ENCODE data around the gene TERC.
"Not testable (repeated sequence)": the region's sequence is repeated elsewhere in the genome, so short reads cannot be mapped to it uniquely, and the experiment has no call there.

Gene TERC

DNA sequence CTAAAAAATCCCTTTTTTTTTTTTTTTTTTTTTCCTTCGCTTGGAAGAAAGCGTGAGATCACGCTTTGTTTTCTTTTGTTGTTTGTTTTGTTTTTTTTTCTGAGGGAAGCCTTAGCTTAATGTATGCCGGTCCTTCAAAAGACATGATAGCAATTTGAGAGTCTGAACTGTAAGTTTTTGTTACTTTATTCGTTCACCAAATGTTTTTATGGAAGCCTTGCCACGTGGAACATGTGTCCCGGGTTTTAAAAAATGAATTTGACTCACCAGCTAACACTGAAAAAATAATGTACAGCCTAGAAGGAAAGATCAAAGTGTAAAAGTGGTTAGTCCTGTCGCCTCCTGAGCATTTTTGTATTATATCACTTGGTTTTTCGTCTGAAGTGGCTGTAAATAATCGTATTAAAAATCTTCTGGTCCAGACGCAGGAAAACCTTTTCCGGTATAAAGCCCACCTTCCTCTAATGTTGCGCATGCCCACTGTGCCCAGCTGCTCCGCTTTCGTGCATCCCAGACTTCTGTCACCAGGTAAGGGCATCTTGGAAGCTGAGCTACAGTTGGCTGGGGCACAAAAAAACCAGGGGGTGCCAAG, 7.5 kb upstream of the TERC start:
- peak overlapping the region; percentile 97 for H3K27ac ChIP-seq
- DNase-seq (ENCODE audit: low read depth, low spot score) = no peak

DNA sequence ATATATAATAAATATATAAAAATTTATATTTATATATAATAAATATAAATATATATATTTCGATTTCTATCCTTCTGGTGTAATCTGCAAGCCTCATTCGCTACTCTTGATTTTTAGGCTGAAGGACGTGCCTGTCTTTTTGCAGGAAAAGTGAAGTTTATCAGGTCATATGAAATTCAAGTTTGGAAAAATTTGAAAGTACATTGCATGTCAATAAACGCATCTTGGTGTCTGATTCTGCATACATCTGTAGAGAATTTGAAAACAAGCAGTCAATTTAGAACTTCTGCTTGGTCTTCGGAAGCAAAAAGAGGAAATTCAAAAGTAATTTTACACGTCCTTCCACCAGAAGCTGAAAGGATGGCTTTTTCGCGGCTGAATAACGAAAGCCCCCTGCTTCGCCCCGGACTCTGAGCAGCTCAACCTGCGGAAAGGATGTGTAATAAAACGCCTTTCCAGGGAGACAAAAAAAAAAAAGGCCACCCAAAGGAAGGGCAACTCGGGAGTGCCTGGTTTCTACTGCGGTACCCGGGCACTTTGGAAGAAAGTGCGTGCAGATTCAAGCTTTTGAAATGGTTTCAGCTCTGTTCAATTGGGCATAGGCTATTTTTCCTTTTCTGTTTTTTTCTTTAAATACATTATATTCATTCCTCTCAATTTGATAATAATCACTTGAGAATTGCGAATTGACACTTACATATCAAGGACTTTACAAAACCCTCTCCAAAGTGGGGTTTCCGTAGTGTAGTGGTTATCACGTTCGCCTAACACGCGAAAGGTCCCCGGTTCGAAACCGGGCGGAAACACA, 6.8 kb upstream of the TERC start:
- DNase-seq (ENCODE audit: low read depth, low spot score) = no peak
- peak overlapping the region; percentile 97 for H3K27ac ChIP-seq

DNA sequence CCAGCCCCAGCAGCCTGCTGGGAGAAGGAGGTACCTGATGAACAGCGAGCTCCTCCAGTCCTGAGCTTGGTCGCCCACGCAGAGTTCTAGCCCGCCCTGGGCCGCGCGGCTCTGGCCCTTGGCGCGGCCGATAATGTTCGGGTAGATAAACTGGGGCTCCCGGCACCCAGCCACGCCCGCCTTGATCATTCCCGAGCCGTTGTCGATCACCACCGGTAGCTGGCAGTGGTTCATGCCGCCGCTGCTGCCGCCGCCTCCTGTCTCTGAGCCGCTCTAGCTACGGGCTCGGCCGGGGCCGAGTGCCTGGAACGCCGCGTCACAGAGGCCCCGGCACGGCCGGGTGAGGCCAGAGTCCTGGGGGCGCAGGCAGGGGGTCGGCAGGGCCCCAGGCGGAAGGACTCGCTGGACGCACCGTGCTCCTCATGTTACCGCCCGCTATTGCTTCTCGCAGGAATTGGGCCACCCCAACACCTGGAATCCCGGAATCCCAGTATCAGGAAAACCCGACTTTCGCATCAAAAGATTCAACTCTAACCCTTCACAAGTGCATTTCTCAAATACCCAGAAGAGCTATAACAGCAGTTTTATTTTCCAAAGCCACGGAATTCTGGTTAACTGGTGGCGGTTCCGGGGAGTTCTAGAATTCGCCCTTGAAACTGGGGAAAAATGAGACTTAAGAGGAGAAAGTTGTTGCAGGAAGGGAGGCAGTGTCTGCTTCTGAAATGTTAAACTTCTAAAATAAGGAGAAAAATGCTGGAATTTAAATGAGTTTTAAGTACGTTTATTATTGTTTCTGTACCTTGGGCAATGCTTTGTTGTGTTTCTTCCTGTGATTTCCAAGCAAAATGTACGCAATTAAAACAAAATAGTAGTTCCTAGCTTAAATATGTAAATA, 4.7 kb upstream of the TERC start, which contains the start of gene ACTRT3:
Gene ACTRT3 (minus strand): TSS at position 275 of the 895 bp plus-strand sequence. CDS start 41 bp downstream, at position 234.
- H3K27ac ChIP-seq = peak within 1 kb of the TSS; percentile 72
- no peak for DNase-seq (ENCODE audit: low read depth, low spot score)

DNA sequence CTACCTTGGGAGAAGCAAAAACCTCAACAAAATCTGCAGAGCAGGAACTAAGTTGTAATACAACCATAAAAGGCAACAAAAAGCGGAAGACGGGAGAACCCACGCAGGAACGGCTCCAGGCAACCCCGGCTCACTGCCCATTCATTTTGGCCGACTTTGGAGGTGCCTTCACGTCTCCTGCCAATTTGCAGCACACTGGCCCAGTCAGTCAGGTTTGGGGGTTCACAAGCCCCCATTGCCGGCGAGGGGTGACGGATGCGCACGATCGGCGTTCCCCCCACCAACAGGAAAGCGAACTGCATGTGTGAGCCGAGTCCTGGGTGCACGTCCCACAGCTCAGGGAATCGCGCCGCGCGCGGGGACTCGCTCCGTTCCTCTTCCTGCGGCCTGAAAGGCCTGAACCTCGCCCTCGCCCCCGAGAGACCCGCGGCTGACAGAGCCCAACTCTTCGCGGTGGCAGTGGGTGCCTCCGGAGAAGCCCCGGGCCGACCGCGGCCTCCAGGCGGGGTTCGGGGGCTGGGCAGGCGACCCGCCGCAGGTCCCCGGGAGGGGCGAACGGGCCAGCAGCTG, 463 bp downstream of the TERC start:
- DNase-seq (ENCODE audit: low read depth, low spot score) = no peak
- peak overlapping the region; percentile 91 for H3K27ac ChIP-seq

DNA sequence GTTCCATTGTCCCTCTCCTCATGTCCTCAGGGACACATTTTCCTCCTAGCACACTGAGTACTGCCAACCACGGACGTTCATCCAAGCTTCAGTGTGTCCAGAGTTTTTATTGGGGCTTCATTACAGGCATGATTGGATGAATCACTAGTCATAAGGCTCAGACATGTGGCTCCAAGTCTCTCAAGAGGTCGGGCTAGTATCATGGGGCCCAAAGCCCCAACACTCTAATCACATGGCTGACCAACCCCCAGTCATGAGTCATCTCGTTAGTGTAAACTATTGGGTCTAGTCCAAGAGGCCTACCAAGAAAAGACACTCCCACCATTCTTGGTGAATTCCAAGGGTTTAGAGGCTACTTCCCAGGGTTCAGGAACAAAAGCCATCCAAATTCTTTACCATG, 4.4 kb downstream of the TERC start:
- no peak for DNase-seq (ENCODE audit: low read depth, low spot score)
- H3K27ac ChIP-seq = peak overlapping the region; percentile 90

DNA sequence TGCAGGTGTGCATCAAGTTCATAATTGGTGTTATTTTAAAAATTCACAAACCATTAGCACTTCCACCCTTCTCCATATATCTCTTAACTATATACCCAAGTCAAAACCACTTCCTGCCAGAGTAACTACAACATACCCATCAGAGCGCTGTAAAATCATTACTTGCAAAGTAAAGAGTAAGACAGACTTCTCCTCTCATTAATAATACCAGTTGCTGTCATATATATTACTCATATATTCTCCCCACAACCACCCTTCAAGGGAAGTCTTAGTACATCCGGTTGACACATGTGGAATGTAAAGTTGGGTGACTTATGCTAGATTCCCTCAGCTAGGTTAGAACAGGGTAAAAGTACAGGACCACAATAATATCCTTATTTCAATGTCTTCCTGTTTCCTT, 5.6 kb downstream of the TERC start:
- H3K27ac ChIP-seq = peak overlapping the region; percentile 90
- DNase-seq (ENCODE audit: low read depth, low spot score) = peak; percentile 74

DNA sequence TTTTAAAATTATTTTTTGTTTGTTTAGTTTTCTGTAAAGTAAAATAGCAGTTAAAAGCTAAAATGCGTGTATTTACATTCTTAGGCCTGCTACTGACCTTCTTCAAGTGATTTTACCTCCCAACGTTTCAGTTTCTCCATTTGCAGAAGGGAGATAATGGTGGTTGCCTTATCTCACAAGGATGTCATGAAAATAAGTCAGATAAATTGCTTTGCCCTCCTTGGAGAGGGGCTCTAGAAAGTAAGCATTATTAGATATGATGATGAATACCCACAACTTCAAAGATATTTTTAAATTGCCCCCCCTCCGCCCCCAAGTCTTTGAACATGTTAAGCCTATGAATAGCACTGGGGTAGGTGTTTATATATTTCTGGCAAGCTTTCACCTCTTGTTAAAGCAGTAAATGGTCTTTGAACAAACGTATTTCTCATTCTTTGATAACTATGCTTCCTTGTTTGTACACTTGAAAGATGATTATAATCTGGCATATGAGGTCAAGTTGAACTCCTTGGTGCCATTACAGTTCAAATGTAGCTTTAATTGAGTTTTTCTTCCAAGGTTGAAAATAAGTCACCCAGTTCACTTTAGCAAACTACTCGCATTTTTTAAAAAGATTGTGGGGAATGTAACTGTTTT, 6.4 kb downstream of the TERC start:
- peak overlapping the region; percentile 90 for H3K27ac ChIP-seq
- no peak for DNase-seq (ENCODE audit: low read depth, low spot score)

DNA sequence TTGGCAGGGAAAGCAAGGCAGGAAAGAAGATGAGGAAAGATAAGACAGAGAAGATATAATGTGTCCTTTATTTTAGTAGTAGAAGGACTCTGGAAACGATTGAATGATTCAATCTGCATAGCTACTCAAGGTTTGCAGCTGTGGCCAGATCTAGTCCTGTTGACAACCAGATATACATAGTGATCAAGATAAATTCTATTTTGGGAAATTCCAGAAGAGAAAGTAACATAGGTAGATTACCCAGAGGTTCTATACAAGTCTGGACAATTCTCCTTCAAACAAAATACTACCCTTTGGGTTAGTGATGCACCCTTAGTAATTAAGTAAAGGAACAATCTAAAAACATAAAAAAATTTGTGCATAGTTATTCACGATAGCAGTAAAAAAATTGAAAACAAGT, 9.4 kb downstream of the TERC start:
- DNase-seq (ENCODE audit: low read depth, low spot score) = no peak
- H3K27ac ChIP-seq = peak overlapping the region; percentile 56

DNA sequence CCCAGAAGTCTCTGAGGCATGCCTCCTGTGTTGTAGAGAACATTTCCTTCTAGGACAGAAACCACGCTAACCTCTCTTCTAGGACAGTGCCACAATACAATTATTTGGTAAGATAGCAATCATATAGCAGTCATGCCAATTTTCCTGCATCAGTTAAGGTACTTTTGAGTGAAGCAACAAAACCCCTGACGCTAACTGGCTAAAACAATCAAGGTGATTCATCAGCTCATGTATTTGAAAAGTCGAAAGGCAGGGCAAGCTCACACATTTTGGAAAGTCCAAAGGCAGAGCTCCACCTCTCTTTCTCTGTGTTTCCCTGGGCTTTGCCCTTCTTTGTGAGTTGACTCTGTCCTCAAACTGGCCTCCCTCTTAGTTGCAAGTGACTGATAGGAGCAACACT, 10.1 kb downstream of the TERC start:
- H3K27ac ChIP-seq = peak overlapping the region; percentile 56
- no peak for DNase-seq (ENCODE audit: low read depth, low spot score)

DNA sequence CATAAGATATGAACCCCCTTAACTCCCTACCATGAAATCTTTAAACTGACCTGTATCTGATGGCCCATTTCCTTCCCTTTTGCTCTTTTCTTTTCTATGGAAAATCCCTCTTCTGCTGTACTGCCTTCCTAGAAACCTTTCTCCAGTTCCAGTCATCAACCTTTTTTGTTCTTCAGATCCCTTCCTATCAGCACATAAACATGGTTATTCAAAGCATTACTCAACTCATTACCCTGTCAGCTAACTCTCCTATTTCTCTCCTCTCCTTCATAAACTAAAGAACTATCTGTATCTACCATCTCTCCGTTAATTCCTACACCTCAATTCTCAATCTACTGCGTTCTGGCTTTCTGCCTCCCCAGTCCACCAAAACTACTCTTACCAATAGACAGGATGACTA, 13.0 kb downstream of the TERC start:
- no peak overlapping the region for H3K27ac ChIP-seq
- DNase-seq (ENCODE audit: low read depth, low spot score) = no peak

DNA sequence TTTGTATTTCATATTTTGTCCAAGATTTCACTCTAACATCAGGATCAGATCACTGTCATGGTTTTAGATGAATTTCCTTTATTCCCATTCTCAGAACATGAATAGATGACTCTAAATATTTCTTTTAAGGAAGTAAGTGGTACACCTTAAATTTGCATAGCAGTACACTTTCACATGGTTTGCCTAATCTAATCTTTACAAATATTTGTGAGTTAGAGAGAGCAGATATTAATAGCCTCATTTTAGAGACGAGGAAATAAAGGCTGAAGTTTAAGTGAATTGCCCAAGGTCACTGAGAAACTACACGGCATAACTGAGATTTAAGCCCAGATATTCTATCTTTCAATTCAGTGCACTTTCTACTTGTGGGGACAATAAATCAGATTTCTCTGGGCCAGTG, 14.2 kb downstream of the TERC start:
- H3K27ac ChIP-seq = no peak overlapping the region
- DNase-seq (ENCODE audit: low read depth, low spot score) = no peak

DNA sequence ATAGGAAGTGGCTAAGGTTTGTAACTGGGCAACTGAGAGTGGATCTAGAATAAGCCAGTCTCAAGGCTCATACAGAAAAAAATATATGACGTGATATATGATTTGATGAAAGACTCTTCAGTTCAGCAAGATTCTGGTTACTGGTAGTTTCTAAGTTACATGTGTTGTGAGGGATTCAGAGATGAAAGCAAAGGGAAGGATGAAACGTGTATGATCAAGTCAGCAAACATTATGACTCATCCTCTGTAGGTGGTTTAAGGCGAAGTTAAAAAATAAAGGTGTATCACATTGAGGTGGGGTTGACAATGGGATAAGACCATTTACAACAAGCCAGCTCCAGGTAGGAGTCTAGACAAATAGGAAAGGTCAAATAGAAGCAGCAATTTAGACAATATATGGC, 16.2 kb downstream of the TERC start:
- H3K27ac ChIP-seq = peak overlapping the region; percentile 7
- DNase-seq (ENCODE audit: low read depth, low spot score) = no peak

DNA sequence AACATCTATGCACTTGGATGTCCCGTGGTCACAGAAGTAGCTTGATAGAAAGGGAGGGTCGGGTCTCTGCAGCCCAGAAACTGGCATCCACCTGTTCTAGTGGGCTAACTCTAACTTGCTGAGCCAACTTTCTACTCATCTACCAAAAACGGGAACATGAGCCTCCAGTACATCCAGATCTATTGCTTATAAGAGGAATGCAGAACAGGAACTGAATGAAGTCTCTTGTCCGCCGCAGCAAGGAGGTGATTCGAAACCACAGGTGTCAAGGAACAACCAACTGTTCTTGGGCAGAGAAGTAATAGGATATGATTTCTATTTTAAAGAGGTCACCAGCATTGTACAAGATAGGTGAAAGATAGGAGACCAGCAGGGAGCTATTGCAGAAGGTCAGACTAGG, 17.9 kb downstream of the TERC start:
- H3K27ac ChIP-seq = no peak overlapping the region
- no peak for DNase-seq (ENCODE audit: low read depth, low spot score)

DNA sequence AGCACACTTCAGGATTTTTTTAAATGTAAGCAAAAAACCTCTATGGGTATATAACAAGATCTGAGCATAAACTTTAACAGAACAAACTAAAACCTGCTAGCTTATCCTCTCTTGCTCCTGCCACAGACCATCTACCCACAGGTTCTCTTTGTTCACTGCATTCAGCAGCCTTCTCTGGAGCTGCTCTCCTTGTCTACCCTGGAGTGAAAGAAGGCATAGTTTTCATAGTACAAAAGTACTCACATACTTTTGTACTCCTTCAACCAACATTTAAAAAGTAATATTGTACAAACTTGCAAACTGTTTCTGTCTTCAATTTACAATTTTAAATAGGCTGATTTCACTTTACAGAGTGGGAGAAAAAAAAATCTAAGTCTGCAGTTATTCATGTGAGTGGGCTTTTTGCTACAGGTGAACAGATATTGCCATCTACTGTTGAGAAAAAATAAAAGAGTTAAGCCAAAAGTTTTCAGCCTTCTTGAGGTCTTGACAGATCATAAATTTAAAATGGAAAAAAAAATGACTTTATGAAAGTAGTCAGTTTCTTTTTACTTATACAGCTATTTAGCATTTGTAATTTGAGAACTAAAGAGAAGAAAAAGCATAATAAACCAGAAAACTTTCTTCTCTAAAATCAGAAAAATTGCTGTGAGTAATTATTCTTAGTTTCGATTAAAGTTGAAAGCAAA, 20.4 kb downstream of the TERC start:
- DNase-seq (ENCODE audit: low read depth, low spot score) = no peak
- no peak overlapping the region for H3K27ac ChIP-seq

DNA sequence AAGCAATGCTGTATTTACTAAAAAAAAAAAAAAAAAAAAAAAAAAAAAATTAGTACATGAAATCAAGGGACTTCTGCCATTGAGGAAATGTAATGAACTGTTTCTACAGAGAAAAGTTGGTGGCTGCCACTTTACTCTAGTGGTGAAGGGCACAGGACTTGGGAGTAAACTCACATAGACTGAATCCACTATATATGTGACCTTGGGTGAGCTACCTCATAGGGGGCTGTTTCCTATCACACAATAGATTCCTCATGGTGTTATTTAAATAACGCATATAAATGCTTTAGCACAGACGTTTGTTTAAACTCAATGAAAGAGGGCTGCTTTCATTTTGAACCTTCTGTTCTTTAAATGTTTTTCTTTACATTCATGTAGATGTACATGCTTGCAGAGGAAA, 25.8 kb downstream of the TERC start:
- H3K27ac ChIP-seq = no peak overlapping the region
- no peak for DNase-seq (ENCODE audit: low read depth, low spot score)

DNA sequence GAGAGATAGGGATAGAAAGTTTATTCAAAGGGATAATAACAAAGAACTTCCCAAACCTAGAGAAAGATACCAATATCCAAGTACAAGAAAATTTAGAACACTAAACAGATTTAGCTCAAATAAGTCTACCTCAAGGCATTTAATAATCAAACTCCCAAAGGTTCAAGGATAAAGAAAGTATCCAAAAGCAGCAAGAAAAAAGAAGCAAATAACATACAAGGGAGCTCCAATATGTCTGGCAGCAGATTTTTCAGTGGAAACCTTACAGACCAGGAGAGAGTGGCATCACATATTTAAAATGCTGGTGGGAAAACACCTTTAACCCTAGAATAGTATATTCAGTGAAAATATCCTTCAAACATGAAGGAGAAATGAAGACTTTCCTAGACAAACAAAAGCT, 33.0 kb downstream of the TERC start:
- DNase-seq (ENCODE audit: low read depth, low spot score); H3K27ac ChIP-seq: not testable (repeated sequence)

DNA sequence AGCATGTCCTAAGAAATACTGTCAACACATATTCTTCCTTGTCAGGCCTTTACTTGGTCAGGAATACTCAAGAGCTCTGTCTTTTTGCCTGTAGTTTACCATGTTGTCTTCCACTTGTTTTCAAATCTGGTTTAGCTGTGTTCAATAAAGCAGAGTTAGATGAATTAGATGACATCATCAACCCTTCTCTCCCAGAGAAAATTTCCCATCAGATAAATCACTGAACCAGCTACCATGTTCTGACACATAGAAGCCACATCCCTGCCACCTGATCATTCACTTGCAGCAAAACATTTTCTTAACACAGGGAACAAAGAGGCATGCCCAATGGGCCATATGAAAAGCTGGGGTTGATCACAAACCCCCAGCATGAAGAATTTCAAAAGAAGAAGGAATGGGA, 42.1 kb downstream of the TERC start:
- DNase-seq (ENCODE audit: low read depth, low spot score) = no peak
- H3K27ac ChIP-seq = no peak overlapping the region

DNA sequence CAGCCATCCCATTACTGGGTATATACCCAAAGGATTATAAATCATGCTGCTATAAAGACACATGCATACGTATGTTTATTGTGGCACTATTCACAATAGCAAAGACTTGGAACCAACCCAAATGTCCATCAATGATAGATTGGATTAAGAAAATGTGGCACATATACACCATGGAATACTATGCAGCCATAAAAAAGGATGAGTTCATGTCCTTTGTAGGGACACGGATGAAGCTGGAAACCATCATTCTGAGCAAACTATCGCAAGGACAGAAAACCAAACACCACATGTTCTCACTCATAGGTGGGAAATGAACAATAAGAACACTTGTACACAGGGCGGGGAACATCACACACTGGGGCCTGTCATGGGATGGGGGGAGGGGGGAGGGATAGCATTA, 46.4 kb downstream of the TERC start:
- DNase-seq (ENCODE audit: low read depth, low spot score); H3K27ac ChIP-seq: not testable (repeated sequence)

All from epithelial cell of prostate (primary cell).